HCT116 (cell line): ENCODE data around the gene IL1F10. TPM values are rescaled to one million over a fixed set of nuclear protein-coding genes. Genes with fewer than 3 reads are reported as not detected.

Experiments used
- ATAC-seq: fragments of 200-7000 bp; cut with Tn5 transposase; 2 replicates; pipeline ENCODE4 v1.9.1; 2020; ENCODE audit warnings: mild to moderate bottlenecking, moderate library complexity
- BruUV-seq: library from RNA; stranded (reverse); fragments of 400-500 nt; replicated peaks from 2 replicates; lab custom pipeline; 2021; lab: Mats Ljungman, UMichigan
- CTCF ChIA-PET: fragments of 300-600 bp; sonication (Branson Sonifier 250); formaldehyde crosslinking; loops from one replicate; lab custom pipeline; 2021; ENCODE audit warnings: antibody characterized with exemption; lab: Charles Lee
- POLR2A ChIA-PET: fragments of 300-600, 350-600 bp; sonication (Branson Sonifier 250); formaldehyde crosslinking; loops from one replicate; lab custom pipeline; 2021; ENCODE audit warnings: antibody characterized with exemption; lab: Charles Lee
- RAD21 ChIA-PET, 2 experiments: fragments of 300-600 bp; sonication (Branson Sonifier 250); formaldehyde crosslinking; loops; one replicate each; lab custom pipeline; 2023; ENCODE audit warnings: low total read pairs in 2 of 2; ENCODE audit not compliant: uncharacterized antibody in 2 of 2, unreplicated experiment in 2 of 2, low non-redundant PET in 1 of 2; lab: Charles Lee
- DNase-seq: peaks from one replicate; pipeline ENCODE4 v3.0.0-alpha.2; 2010; ENCODE audit warnings: low read depth, low spot score
- H2AFZ ChIP-seq: fragments of 200-600 bp; shearing (Covaris generic), sonication (generic); 2 replicates; pipeline ENCODE4 v1.6.1; 2017; ENCODE audit warnings: low read depth, mixed run types, mixed read lengths, antibody characterized with exemption, low read length; ENCODE audit not compliant: poor library complexity, severe bottlenecking
- H3K27ac ChIP-seq: 2 replicates; pipeline ENCODE4 v1.5.1; 2012; ENCODE audit warnings: low read depth, low read length
- H3K27me3 ChIP-seq: fragments of 200-600 bp; sonication (generic); 2 replicates; pipeline ENCODE4 v1.6.1; 2016; ENCODE audit warnings: mixed run types, low read length, mixed read lengths; ENCODE audit not compliant: insufficient read depth
- H3K36me3 ChIP-seq, 2 experiments: fragments of 200-500 bp in 1 of 2; fragments of 200-600 bp in 1 of 2; sonication (Bioruptor generic) in 1 of 2; sonication (generic) in 1 of 2; 2 replicates each; pipeline versions ENCODE4 v1.5.1 to v1.6.1; 2014 to 2016; ENCODE audit warnings: low read length in 2 of 2, inconsistent platforms in 1 of 2, mixed read lengths in 1 of 2, mixed run types in 1 of 2; ENCODE audit not compliant: insufficient read depth in 2 of 2, control insufficient read depth in 1 of 2
- H3K4me1 ChIP-seq, 2 experiments: fragments of 200-600 bp in 1 of 2; sonication (generic) in 1 of 2; 2 replicates each; pipeline versions ENCODE4 v1.5.1 to v1.6.1; 2012 to 2017; ENCODE audit warnings: low read length in 2 of 2, inconsistent platforms in 1 of 2, mild to moderate bottlenecking in 1 of 2, mixed read lengths in 1 of 2, mixed run types in 1 of 2, moderate library complexity in 1 of 2; ENCODE audit not compliant: insufficient read depth in 2 of 2, control insufficient read depth in 1 of 2
- H3K4me2 ChIP-seq: fragments of 200-600 bp; sonication (generic); 2 replicates; pipeline ENCODE4 v1.6.1; 2017; ENCODE audit warnings: mixed run types, low read length, mixed read lengths
- H3K4me3 ChIP-seq, 2 experiments: fragments of 200-600 bp in 1 of 2; sonication (generic) in 1 of 2; replicated peaks in 1 of 2; 2 replicates each; pipeline ENCODE4 v1.5.1; 2011 to 2016; ENCODE audit warnings: low read length in 2 of 2, control low read depth in 1 of 2, low read depth in 1 of 2, mild to moderate bottlenecking in 1 of 2, mixed read lengths in 1 of 2, mixed run types in 1 of 2
- H3K79me2 ChIP-seq: fragments of 200-600 bp; sonication (generic); 2 replicates; pipeline ENCODE4 v1.6.1; 2017; ENCODE audit warnings: mild to moderate bottlenecking, mixed run types, low read length, moderate library complexity, mixed read lengths; ENCODE audit not compliant: insufficient read depth
- H3K9ac ChIP-seq: fragments of 200-600 bp; sonication (generic); 2 replicates; pipeline ENCODE4 v1.6.1; 2016; ENCODE audit warnings: low read length, mixed read lengths
- H3K9me2 ChIP-seq: fragments of 200-600 bp; sonication (generic), shearing (Covaris generic); 2 replicates; pipeline ENCODE4 v1.6.1; 2017; ENCODE audit warnings: mixed run types, mild to moderate bottlenecking, moderate library complexity; ENCODE audit not compliant: insufficient read depth
- H3K9me3 ChIP-seq, 2 experiments: fragments of 200-500 bp in 1 of 2; fragments of 200-600 bp in 1 of 2; sonication (Bioruptor generic) in 1 of 2; sonication (generic) in 1 of 2; 2 replicates each; pipeline ENCODE4 v1.6.1; 2014 to 2017; ENCODE audit warnings: low read length in 2 of 2, mixed read lengths in 2 of 2, inconsistent platforms in 1 of 2, low read depth in 1 of 2, mild to moderate bottlenecking in 1 of 2, mixed run types in 1 of 2, moderate library complexity in 1 of 2; ENCODE audit not compliant: control insufficient read depth in 1 of 2, insufficient read depth in 1 of 2
- H4K20me1 ChIP-seq: fragments of 200-600 bp; sonication (generic), shearing (Covaris generic); 2 replicates; pipeline ENCODE4 v1.6.1; 2017; ENCODE audit warnings: mixed run types, mild to moderate bottlenecking, moderate library complexity; ENCODE audit not compliant: insufficient read depth
- ELF1 ChIP-seq: IDR thresholded peaks from 2 replicates; pipeline ENCODE4 v1.6.1; 2012; ENCODE audit warnings: low read depth, borderline replicate concordance
- EZH2phosphoT487 ChIP-seq: fragments of 200-600 bp; IDR thresholded peaks from 2 replicates; pipeline ENCODE4 v1.6.1; 2018; ENCODE audit warnings: antibody characterized with exemption, borderline replicate concordance
- FOSL1 ChIP-seq: IDR thresholded peaks from 2 replicates; pipeline ENCODE4 v1.6.1; 2012; ENCODE audit warnings: low read depth
- JUND ChIP-seq: IDR thresholded peaks from 2 replicates; pipeline ENCODE4 v1.6.1; 2012
- RAD21 ChIP-seq: IDR thresholded peaks from 2 replicates; pipeline ENCODE4 v1.6.1; 2012; ENCODE audit warnings: low read depth, mild to moderate bottlenecking
- SIN3A ChIP-seq: IDR thresholded peaks from 2 replicates; pipeline ENCODE4 v1.6.1; 2012; ENCODE audit warnings: low read depth
- TCF7L2 ChIP-seq: IDR thresholded peaks from 2 replicates; pipeline ENCODE4 v1.7.0; 2011; ENCODE audit warnings: borderline replicate concordance, inconsistent platforms; ENCODE audit not compliant: insufficient read depth, insufficient read length; ENCODE audit errors: extremely low read depth
- YY1 ChIP-seq: IDR thresholded peaks from 2 replicates; pipeline ENCODE4 v1.6.1; 2011; ENCODE audit warnings: low read length, low read depth, moderate library complexity, mild to moderate bottlenecking; ENCODE audit not compliant: insufficient replicate concordance; ENCODE audit errors: extremely low read depth
- ZNF274 ChIP-seq: fragments of 200-500 bp; sonication (Bioruptor generic); IDR thresholded peaks from 2 replicates; pipeline ENCODE4 v1.6.1; 2014; ENCODE audit warnings: mild to moderate bottlenecking, low read depth, low read length, inconsistent platforms
- intact Hi-C: fragments of 100-400 bp; cut with micrococcal nuclease; formaldehyde crosslinking; loops from 2 replicates; pipeline ENCODE4 v1.10.0; 2022
- total RNA-seq: library from RNA; stranded (reverse); gene quantifications from one replicate; pipeline ENCODE4 v1.2.1, GENCODE V29; 2021; ENCODE audit not compliant: unreplicated experiment
- TF ChIP-seq, protein P1 (sequence below), 3 experiments: fragments of 200-600 bp in 1 of 3; sonication (generic) in 1 of 3; IDR thresholded peaks in 2 of 3; conservative IDR thresholded peaks in 1 of 3; 2 replicates each; pipeline ENCODE4 v1.5.1; 2012 to 2017; ENCODE audit warnings: low read depth in 2 of 3, low read length in 2 of 3, antibody characterized with exemption in 1 of 3, borderline replicate concordance in 1 of 3, control low read depth in 1 of 3, mild to moderate bottlenecking in 1 of 3, mixed read lengths in 1 of 3, mixed run types in 1 of 3, moderate library complexity in 1 of 3; ENCODE audit not compliant: insufficient read depth in 1 of 3

The IL1F10 gene
- total RNA-seq, 1 experiment from 2014 or later = not detected

- no peak for TF ChIP-seq YY1
- no peak for TF ChIP-seq TCF7L2
- no peak for TF ChIP-seq EZH2phosphoT487
- no peak for TF ChIP-seq SIN3A
- no peak for TF ChIP-seq JUND
- TF ChIP-seq, protein P1, sequence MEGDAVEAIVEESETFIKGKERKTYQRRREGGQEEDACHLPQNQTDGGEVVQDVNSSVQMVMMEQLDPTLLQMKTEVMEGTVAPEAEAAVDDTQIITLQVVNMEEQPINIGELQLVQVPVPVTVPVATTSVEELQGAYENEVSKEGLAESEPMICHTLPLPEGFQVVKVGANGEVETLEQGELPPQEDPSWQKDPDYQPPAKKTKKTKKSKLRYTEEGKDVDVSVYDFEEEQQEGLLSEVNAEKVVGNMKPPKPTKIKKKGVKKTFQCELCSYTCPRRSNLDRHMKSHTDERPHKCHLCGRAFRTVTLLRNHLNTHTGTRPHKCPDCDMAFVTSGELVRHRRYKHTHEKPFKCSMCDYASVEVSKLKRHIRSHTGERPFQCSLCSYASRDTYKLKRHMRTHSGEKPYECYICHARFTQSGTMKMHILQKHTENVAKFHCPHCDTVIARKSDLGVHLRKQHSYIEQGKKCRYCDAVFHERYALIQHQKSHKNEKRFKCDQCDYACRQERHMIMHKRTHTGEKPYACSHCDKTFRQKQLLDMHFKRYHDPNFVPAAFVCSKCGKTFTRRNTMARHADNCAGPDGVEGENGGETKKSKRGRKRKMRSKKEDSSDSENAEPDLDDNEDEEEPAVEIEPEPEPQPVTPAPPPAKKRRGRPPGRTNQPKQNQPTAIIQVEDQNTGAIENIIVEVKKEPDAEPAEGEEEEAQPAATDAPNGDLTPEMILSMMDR (IDR thresholded peaks at IDR 0.05 in 2 of 3, conservative IDR thresholded peaks at IDR 0.05 in 1 of 3; ENCODE audit: borderline replicate concordance in 1 of 3, insufficient read depth in 1 of 3, low read depth in 2 of 3, low read length in 2 of 3) = no peak
- no peak for TF ChIP-seq ELF1
- TF ChIP-seq ZNF274 = no peak
- TF ChIP-seq FOSL1 = no peak
Observed at GRCh38 chr2:113079131-113079530, 11.4 kb downstream of the IL1F10 start (continued).

DNA sequence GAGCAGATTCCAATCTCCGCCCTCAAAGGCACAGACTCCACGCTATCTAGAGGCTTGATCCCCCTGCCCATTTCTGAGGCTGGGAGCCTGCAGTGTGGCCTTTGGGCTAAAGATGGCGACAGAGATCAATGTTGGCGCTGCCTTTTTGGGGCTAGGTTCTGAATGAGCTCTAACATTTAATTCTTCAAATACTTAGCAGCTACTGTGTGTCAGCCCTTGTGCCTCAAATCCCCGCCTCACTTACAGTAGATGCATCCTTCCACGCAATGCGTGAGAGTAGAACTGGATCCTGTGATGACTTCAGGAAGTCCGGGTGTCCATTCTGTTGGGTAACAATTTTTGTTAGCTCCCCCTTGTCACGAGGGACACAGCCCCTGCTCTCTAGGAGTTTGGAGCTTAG lies 12.4 kb downstream of the IL1F10 start:
- DNase-seq (peak; percentile 13), ATAC-seq (peak; percentile 86)
- H3K27me3 ChIP-seq = no peaks in the 10 kb centered on the region
- H3K9me3 ChIP-seq = no peaks in the 10 kb centered on the region
- RAD21 ChIA-PET = interaction anchor here in 1 of 2 experiments (0.6 to 2.0 kb wide), 4 partner anchors 118 to 360 kb away, joined by 3 to 12 read pairs (median 6); no protein-coding TSS in a partner anchor
- H3K9me2 ChIP-seq = no peaks in the 10 kb centered on the region
- BruUV-seq = no TSS peak
- peaks cover 12 to 26% of the 10 kb centered on the region in 2 experiments for H3K4me1 ChIP-seq
- H3K27ac ChIP-seq = no peak overlapping the region
- TF ChIP-seq, protein P1 (IDR thresholded peaks at IDR 0.05 in 2 of 3, conservative IDR thresholded peaks at IDR 0.05 in 1 of 3; ENCODE audit: borderline replicate concordance in 1 of 3, insufficient read depth in 1 of 3, low read depth in 2 of 3, low read length in 2 of 3) = peak; percentile 79 to 91 (median 85)
- TF ChIP-seq RAD21 (peak; percentile 87), TCF7L2 (no peak)
- no peaks in the 10 kb centered on the region for H3K36me3 ChIP-seq
- H3K79me2 ChIP-seq = no peaks in the 10 kb centered on the region
- H4K20me1 ChIP-seq = no peaks in the 10 kb centered on the region
- no peak overlapping the region for H3K4me3 ChIP-seq
- H3K9ac ChIP-seq = no peak overlapping the region
- CTCF ChIA-PET = interaction anchor here (0.6 to 3.8 kb wide), 18 partner anchors 9 to 328 kb away, joined by 3 to 62 read pairs (median 4); no protein-coding TSS in a partner anchor
- POLR2A ChIA-PET = interaction anchor here (3.3 kb wide), 1 partner anchor 119 kb away, joined by 9 read pairs; no protein-coding TSS in a partner anchor
- intact Hi-C loops = loop anchor here (1.0 to 5.0 kb wide), 3 partner anchors 119 to 312 kb away; no protein-coding TSS in a partner anchor
- 0 out of 2 replicates have a peak overlapping the region, but pooled peaks have one; percentile 20 for H3K4me2 ChIP-seq
- H2AFZ ChIP-seq = peak overlapping the region; percentile 72
